ENCODE data around the gene UBA6. TPM values are rescaled to one million over a fixed set of nuclear protein-coding genes. Genes with fewer than 3 reads are reported as not detected.

The UBA6 gene
- total RNA-seq, 1 experiment from 2014 or later: 59.4 TPM

- no peaks in the 10 kb centered on the region for H3K9me3 ChIP-seq (ENCODE audit: control insufficient read depth, insufficient read depth, low read depth, low read length)
- BruUV-seq (replicated peaks): no TSS peak
- no peak for ATAC-seq
- ChIA-PET POLR2A (no interaction called here), CTCF (no interaction called here)
- H3K4me1 ChIP-seq (ENCODE audit: control insufficient read depth, insufficient read depth, low read length): no peaks in the 10 kb centered on the region
- DNase-seq (ENCODE audit: low read depth, low spot score): no peak
- no peaks in the 10 kb centered on the region for H3K36me3 ChIP-seq (ENCODE audit: control insufficient read depth, insufficient read depth, low read length)
- H3K4me3 ChIP-seq (ENCODE audit: low read depth in 2 of 2, low read length in 2 of 2): no peak overlapping the region
- H3K27ac ChIP-seq (ENCODE audit: low read length): no peak overlapping the region
- no peaks in the 10 kb centered on the region for H3K27me3 ChIP-seq (ENCODE audit: control insufficient read depth, insufficient read depth, low read length)
- TF ChIP-seq POLR2AphosphoS5 (IDR thresholded peaks at IDR 0.05; ENCODE audit: low read depth, low read length): no peak
- intact Hi-C loops (cut with micrococcal nuclease; ENCODE audit: unreplicated experiment) (no loop called here), in situ Hi-C loops (cut with HindIII; ENCODE audit: low pct_unique_long_range_greater_than_20kb, low sequenced_read_pairs) (no loop called here)
These were observed 129.0 kb downstream of the UBA6 start for GRCh38 chr4:67571975-67572374.

GRCh38 chr4:67570537-67570936, 130.4 kb downstream of the UBA6 start:
- POLR2A ChIA-PET: no interaction called here
- DNase-seq (ENCODE audit: low read depth, low spot score) (no peak), ATAC-seq (no peak)
- BruUV-seq (replicated peaks): no TSS peak
- no peak overlapping the region for H3K27ac ChIP-seq (ENCODE audit: low read length)
- H3K4me3 ChIP-seq (ENCODE audit: low read depth in 2 of 2, low read length in 2 of 2): no peak overlapping the region
- no peaks in the 10 kb centered on the region for H3K36me3 ChIP-seq (ENCODE audit: control insufficient read depth, insufficient read depth, low read length)
- intact Hi-C loops (cut with micrococcal nuclease; ENCODE audit: unreplicated experiment) (no loop called here), in situ Hi-C loops (cut with HindIII; ENCODE audit: low pct_unique_long_range_greater_than_20kb, low sequenced_read_pairs) (no loop called here)
- no peak for TF ChIP-seq POLR2AphosphoS5 (IDR thresholded peaks at IDR 0.05; ENCODE audit: low read depth, low read length)
- no peak for TF ChIP-seq REST (IDR thresholded peaks at IDR 0.05; ENCODE audit: insufficient read depth in 1 of 2, low read depth in 2 of 2, low read length in 1 of 2)
- no peak for TF ChIP-seq SIN3A (IDR thresholded peaks at IDR 0.05; ENCODE audit: borderline replicate concordance, insufficient read depth, low read depth, low read length)
- no peak for TF ChIP-seq CTCF (IDR thresholded peaks at IDR 0.05)
- no peak for TF ChIP-seq TCF7L2 (IDR thresholded peaks at IDR 0.05; ENCODE audit: low read depth, low read length)
- no peaks in the 10 kb centered on the region for H3K9me3 ChIP-seq (ENCODE audit: control insufficient read depth, insufficient read depth, low read depth, low read length)
- H3K4me1 ChIP-seq (ENCODE audit: control insufficient read depth, insufficient read depth, low read length): no peaks in the 10 kb centered on the region
- CTCF ChIA-PET: no interaction called here
- H3K27me3 ChIP-seq (ENCODE audit: control insufficient read depth, insufficient read depth, low read length): no peaks in the 10 kb centered on the region

GRCh38 chr4:67568820-67569219, 132.1 kb downstream of the UBA6 start:
- H3K4me1 ChIP-seq (ENCODE audit: control insufficient read depth, insufficient read depth, low read length): no peaks in the 10 kb centered on the region
- H3K4me3 ChIP-seq (ENCODE audit: low read depth in 2 of 2, low read length in 2 of 2): no peak overlapping the region
- no peak for ATAC-seq
- in situ Hi-C loops (cut with HindIII; ENCODE audit: low pct_unique_long_range_greater_than_20kb, low sequenced_read_pairs) (no loop called here), intact Hi-C loops (cut with micrococcal nuclease; ENCODE audit: unreplicated experiment) (no loop called here)
- H3K36me3 ChIP-seq (ENCODE audit: control insufficient read depth, insufficient read depth, low read length): no peaks in the 10 kb centered on the region
- no TSS peak for BruUV-seq (replicated peaks)
- no peak for TF ChIP-seq SIN3A (IDR thresholded peaks at IDR 0.05; ENCODE audit: borderline replicate concordance, insufficient read depth, low read depth, low read length)
- POLR2A ChIA-PET: no interaction called here
- CTCF ChIA-PET: no interaction called here
- H3K27me3 ChIP-seq (ENCODE audit: control insufficient read depth, insufficient read depth, low read length): no peaks in the 10 kb centered on the region
- DNase-seq (ENCODE audit: low read depth, low spot score): no peak
- H3K27ac ChIP-seq (ENCODE audit: low read length): no peak overlapping the region
- H3K9me3 ChIP-seq (ENCODE audit: control insufficient read depth, insufficient read depth, low read depth, low read length): no peaks in the 10 kb centered on the region
